HCT116 (cell line): ENCODE results near the gene TBX15.

Source experiments
- POLR2AphosphoS5 ChIP-seq: IDR thresholded peaks from 2 replicates; pipeline ENCODE4 v1.6.1; 2011; ENCODE audit warnings: mild to moderate bottlenecking, low read depth, low read length, moderate library complexity
- SP1 ChIP-seq: IDR thresholded peaks from 2 replicates; pipeline ENCODE4 v1.6.1; 2012; ENCODE audit warnings: low read depth
- TF ChIP-seq, protein P1 (sequence below): IDR thresholded peaks from 2 replicates; pipeline ENCODE4 v1.6.1; 2012

- TF ChIP-seq SP1 (no peak), POLR2AphosphoS5 (no peak)
- TF ChIP-seq, protein P1, sequence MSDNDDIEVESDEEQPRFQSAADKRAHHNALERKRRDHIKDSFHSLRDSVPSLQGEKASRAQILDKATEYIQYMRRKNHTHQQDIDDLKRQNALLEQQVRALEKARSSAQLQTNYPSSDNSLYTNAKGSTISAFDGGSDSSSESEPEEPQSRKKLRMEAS, result no peak
These were observed 1.8 kb upstream of the TBX15 start for GRCh38 chr1:118989878-118990378.
